HUES64 (cell line): ENCODE data around the gene STK32A.
"Not testable (repeated sequence)": the region's sequence is repeated elsewhere in the genome, so short reads cannot be mapped to it uniquely, and the experiment has no call there.

Source experiments
- H3K27ac ChIP-seq: 2 replicates; pipeline ENCODE4 v1.7.0; 2013; ENCODE audit warnings: low read depth, low read length, inconsistent platforms
- H3K27me3 ChIP-seq: 2 replicates; pipeline ENCODE4 v1.6.1; 2013; ENCODE audit warnings: mild to moderate bottlenecking, low read length; ENCODE audit not compliant: insufficient read depth
- H3K36me3 ChIP-seq: 2 replicates; pipeline ENCODE4 v1.6.1; 2013; ENCODE audit warnings: mild to moderate bottlenecking, low read length; ENCODE audit not compliant: insufficient read depth
- H3K4me1 ChIP-seq: 2 replicates; pipeline ENCODE4 v1.6.1; 2013; ENCODE audit warnings: mild to moderate bottlenecking, low read length, moderate library complexity; ENCODE audit not compliant: insufficient read depth
- H3K4me3 ChIP-seq: 2 replicates; pipeline ENCODE4 v1.5.1; 2013; ENCODE audit warnings: mild to moderate bottlenecking, low read length, moderate library complexity
- H3K9ac ChIP-seq: 2 replicates; pipeline ENCODE4 v1.6.1; 2013; ENCODE audit warnings: mild to moderate bottlenecking, low read depth, low read length
- H3K9me3 ChIP-seq: 2 replicates; pipeline ENCODE4 v1.6.1; 2013; ENCODE audit warnings: low read depth, low read length; ENCODE audit not compliant: insufficient read depth
- WGBS: fragments of 150-250, 120-280 bp; methylation state at CpG from one replicate; pipeline ENCODE4 v1.1.7; 2013; ENCODE audit warnings: missing lambda C conversion rate; 5-methylcytosine and 5-hydroxymethylcytosine counted together

Gene STK32A

DNA sequence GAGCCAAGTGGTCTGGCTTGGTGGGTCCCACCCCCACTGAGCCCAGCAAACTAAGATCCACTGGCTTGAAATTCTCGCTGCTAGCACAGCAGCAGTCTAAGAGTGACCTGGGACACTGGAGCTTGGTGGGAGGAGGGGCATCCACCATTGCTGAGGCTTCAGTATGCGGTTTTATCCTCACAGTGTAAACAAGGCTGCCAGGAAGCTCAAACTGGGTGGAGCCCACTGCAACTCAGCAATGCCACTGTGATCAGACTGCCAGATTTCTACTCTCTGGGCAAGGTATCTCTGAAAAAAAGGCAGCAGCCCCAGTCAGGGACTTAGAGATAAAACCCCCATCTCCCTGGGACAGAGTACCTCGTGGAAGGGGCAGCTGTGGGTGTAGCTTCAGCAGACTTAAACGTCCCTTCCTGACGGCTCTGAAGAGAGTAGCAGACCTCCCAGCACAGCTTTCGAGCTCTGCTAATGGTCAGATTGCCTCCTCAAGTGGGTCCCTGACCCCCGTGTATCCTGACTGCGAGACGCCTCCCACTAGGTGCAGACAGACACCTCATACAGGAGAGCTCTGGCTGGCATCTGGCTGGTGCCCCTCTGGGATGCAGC lies 18.2 kb upstream of the STK32A start:
- H3K4me3 ChIP-seq = no peak overlapping the region
- H3K4me1 ChIP-seq = peaks cover 10% of the 10 kb centered on the region
- H3K27me3 ChIP-seq = no peaks in the 10 kb centered on the region
- no peaks in the 10 kb centered on the region for H3K36me3 ChIP-seq
- H3K27ac ChIP-seq = no peak overlapping the region
- no peaks in the 10 kb centered on the region for H3K9me3 ChIP-seq
- peak overlapping the region; percentile 33; the same call in 1 of the 2 replicates for H3K9ac ChIP-seq
- 57% methylated on average over 9 of the region's 9 CpGs for WGBS

DNA sequence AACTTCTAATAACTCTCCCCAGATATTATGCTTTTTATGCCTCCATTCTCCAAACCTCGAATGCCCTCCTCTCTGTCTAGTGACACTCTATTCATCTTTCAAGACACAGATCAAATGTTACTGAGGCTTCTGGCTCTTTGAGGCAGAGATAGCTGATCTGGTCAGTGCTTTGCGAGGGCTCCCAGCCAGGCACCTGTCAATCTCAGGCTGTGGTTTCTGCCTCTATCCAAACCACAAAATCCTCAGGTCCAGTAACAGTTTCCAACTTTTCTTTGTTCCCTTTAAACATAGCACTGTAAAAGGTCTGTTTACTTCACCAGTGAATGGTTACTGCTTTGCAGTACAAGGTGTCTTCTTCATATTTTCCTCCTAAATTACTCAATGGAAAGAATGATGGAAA lies 11.5 kb upstream of the STK32A start:
- Histone ChIP-seq H3K9me3 (no peaks in the 10 kb centered on the region), H3K27me3 (no peaks in the 10 kb centered on the region), H3K4me1 (no peaks in the 10 kb centered on the region), H3K4me3 (no peak overlapping the region), H3K27ac (no peak overlapping the region), H3K9ac (peak overlapping the region; percentile 30; the same call in 1 of the 2 replicates), H3K36me3 (no peaks in the 10 kb centered on the region)
- 85% methylated on average over 2 of the region's 2 CpGs for WGBS

DNA sequence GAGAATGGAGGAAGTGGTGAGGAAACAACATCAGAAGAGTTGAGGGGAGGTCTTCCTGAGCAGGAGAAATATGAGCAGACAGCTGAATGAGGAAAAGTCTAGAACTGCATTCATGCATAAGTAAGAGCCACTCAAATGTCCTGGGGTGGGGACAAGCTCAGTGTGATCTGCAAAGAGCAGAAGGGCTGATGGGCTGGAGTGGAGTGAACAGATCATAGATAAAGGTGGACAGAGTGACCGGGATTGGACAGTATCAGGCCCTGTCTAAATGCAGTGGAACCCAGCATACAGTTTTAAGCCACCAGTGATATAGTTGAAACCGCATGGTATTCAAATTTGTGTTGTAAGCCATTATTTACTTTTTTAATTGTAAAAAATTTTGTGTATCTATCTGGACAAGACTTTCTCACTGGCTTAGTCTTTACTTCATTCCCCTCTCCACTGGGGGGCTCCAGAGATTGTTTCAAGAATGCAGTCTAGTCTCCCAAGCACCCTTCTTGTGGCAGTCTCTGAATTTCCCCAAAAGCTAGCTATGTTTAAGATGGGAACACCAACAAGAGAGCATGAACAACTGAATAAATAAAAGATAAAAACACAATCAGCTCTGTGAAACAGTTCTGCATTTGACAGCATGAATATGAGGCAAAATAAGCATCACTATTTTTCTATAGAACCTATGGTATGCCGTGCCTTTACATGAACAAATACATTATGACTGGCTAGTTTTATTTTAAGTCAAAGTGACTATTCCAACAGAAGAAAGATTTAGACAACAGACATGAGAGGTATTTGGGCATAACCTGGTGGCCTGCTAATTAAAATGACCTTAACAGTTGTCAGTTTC lies 10.7 kb upstream of the STK32A start:
- Histone ChIP-seq H3K27ac (no peak overlapping the region), H3K27me3 (no peaks in the 10 kb centered on the region), H3K4me3 (no peak overlapping the region), H3K9ac (no peak overlapping the region), H3K4me1 (no peaks in the 10 kb centered on the region), H3K36me3 (no peaks in the 10 kb centered on the region), H3K9me3 (no peaks in the 10 kb centered on the region)
- 89% methylated on average over 2 of the region's 3 CpGs for WGBS

DNA sequence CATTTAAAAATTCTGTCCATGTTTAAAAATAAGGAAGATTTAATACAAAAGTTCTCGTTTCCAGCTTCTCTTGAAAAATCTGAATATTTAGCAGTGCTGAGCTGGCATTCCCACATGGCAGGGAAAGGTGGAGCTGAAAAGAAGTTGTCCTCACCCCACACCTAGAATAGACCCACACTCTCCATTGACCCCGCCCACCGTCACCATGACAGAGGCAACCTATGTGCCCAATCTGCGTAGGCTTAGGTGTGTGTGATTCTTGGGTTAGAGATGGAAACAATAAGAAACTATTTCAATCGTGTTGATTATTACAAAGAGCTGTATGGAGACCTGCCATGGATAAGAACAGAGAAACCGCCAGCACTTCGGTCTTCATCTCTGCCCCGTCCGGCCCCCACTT lies 8.9 kb upstream of the STK32A start:
- no peak overlapping the region for H3K4me3 ChIP-seq
- no peaks in the 10 kb centered on the region for H3K36me3 ChIP-seq
- no peak overlapping the region for H3K27ac ChIP-seq
- no peaks in the 10 kb centered on the region for H3K4me1 ChIP-seq
- no peaks in the 10 kb centered on the region for H3K9me3 ChIP-seq
- no peak overlapping the region for H3K9ac ChIP-seq
- H3K27me3 ChIP-seq = peaks cover 8% of the 10 kb centered on the region; the same call in 1 of the 2 replicates
- WGBS = 90% methylated on average over 8 of the region's 9 CpGs

DNA sequence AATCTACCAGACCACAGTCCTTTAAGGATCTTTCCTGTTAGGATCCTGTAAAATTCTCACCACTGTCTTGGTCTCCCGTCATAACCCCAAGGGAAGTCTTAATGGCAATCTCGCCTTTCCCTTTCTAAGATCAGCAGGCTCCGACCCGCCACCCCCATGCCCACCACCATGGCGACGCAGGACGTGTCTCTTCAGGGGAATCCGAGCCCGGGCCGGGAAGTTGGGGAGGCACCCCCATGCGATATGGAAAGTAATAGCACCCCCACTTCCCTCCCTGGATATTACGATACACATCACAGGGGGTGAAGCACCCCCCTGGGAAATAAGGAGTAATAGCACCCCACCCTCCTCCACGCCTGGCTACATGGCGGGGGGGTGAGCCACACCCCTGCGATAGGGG lies 8.3 kb upstream of the STK32A start:
- no peaks in the 10 kb centered on the region for H3K4me1 ChIP-seq
- no peak overlapping the region for H3K9ac ChIP-seq
- WGBS = 94% methylated on average over 15 of the region's 15 CpGs
- H3K27ac ChIP-seq = no peak overlapping the region
- H3K9me3 ChIP-seq = no peaks in the 10 kb centered on the region
- no peaks in the 10 kb centered on the region for H3K36me3 ChIP-seq
- H3K4me3 ChIP-seq = no peak overlapping the region
- peaks cover 14% of the 10 kb centered on the region for H3K27me3 ChIP-seq

DNA sequence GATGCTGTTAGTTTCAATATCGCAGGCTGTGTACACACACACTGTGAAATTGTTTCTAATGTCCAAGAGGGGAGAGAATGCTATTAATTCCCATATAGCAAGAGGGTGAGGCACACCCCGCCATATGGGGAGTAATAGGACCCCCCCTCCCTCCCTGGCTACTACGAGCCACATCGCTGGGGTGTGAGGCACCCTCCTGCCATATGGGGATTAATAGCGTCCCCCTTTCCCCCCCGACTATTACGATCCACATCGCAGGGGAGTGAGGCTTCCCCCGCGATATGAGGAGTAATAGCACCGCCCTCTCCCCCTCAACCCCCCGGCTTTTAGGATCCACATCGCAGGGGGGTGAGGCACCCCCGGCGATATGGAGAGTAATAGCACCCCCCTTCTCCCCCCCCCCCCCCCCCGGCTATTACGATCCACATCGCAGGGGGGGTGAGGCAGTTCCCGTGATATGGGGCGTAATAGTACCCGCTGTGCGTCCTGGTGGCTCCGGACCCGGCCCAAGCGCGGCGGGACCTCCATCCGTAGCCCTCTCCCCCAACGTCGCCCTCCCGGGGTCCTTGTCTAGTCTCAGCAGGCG lies 494 bp upstream of the STK32A start:
- Histone ChIP-seq H3K27ac (no peak overlapping the region), H3K36me3 (no peaks in the 10 kb centered on the region)

DNA sequence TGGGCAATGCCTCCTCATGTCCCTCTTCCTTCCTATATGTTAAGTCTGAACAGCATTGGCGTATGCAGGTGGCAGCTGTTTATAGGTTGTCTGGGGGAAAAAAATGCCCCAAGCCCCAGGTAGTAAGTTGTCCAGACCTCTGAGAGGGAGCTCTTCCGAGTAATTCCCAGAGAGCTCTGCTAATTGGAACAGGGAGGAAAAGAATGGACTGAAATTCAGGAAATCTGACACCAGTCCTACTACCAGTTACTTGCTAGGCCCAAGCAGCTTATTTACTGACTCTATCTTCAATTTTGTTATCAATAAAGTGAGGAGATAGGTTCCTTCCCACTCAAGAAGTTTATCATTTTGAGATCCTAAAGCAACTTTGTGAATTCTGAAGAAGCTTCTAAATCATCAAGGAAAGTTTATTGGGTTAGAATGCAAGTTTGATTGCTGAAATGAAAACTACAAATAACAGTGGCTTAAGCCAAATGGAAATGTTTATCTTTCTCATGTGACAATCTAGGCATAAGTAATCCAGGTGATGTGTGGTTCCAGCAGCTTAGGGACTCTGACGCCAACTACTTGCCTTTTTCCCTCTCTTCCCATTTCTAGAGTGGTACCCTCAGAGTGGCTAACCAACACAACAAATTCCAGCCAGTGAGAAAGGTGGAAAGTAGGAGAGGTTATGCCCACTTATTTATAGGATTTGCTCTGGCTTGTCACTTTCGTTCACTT lies 5.6 kb downstream of the STK32A start:
- WGBS = 90% methylated on average over 3 of the region's 4 CpGs
- Histone ChIP-seq H3K4me3 (no peak overlapping the region), H3K9me3 (no peaks in the 10 kb centered on the region), H3K27me3 (peaks cover 7% of the 10 kb centered on the region; the same call in 1 of the 2 replicates), H3K4me1 (peaks cover 10% of the 10 kb centered on the region), H3K36me3 (no peaks in the 10 kb centered on the region), H3K27ac (no peak overlapping the region), H3K9ac (no peak overlapping the region)

More for the DNA sequence above, 494 bp upstream of the STK32A start:
- 2% methylated on average over 22 of the region's 32 CpGs for WGBS
- H3K9me3 ChIP-seq = no peaks in the 10 kb centered on the region
- H3K4me1 ChIP-seq = no peaks in the 10 kb centered on the region
- H3K27me3 ChIP-seq = peaks cover 56% of the 10 kb centered on the region
- H3K4me3 ChIP-seq = peak overlapping the region; percentile 71
- H3K9ac ChIP-seq = no peak overlapping the region

DNA sequence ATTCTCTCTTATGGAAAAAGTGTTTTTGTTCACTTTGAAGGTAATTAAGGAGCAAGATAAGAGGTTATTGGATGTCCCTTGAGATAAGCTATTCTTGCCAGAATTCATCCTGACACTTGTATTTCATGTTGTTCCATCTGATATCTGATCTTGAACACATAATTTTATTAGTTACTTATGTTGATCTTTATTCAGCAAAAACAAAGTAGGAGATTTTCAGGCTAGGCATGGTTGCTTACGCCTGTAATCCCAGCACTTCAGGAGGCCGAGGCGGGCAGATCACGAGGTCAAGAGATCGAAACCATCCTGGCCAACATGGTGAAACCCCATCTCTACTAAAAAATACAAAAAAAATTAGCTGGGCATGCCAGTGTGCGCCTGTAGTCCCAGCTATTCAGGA lies 8.4 kb downstream of the STK32A start:
- H3K9me3 ChIP-seq, H3K9ac ChIP-seq, H3K4me3 ChIP-seq, H3K27ac ChIP-seq, H3K4me1 ChIP-seq, H3K27me3 ChIP-seq, H3K36me3 ChIP-seq: not testable (repeated sequence)
- WGBS = 85% methylated on average over 1 of the region's 6 CpGs

DNA sequence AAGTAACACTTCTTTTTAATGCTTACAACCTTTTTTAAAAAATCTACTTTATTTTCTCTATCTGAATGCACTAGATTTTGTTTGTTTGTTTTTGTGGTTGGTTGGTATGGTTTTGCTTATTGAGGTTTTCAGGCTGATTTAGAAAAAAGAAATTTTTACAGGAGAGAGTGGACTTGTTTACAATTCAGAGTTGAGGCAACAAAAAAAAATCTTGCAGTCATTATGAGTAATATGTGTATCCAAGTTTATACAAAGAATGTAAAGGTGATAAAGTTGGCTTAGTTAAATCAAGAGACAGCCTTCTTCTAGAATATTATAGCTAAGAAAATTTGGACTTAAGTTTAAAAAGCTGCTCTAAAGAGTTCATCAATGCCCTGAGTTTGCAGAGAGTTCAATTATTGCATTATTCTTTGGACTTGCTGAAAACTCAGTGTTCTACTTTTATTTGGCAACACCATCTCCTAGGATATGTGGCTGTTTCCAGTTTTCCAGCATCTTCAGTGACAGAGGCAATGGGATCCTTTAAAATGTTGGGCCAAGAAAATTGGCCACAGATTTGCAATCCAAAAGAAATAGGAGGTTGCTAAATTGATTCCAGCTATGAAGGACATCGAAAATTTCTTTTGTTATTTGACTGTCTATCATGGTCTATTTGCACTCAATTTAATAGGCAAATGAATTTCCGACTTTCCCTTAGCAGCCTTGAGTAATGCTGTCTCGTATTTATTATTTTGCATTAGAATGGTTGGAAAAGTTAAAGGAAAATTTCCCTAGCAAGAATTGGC lies 10.7 kb downstream of the STK32A start:
- Histone ChIP-seq H3K4me1 (peaks cover 2% of the 10 kb centered on the region), H3K4me3 (no peak overlapping the region), H3K27me3 (no peaks in the 10 kb centered on the region), H3K36me3 (no peaks in the 10 kb centered on the region), H3K9me3 (no peaks in the 10 kb centered on the region), H3K9ac (no peak overlapping the region), H3K27ac (no peak overlapping the region)
- WGBS = 96% methylated on average over 3 of the region's 3 CpGs

DNA sequence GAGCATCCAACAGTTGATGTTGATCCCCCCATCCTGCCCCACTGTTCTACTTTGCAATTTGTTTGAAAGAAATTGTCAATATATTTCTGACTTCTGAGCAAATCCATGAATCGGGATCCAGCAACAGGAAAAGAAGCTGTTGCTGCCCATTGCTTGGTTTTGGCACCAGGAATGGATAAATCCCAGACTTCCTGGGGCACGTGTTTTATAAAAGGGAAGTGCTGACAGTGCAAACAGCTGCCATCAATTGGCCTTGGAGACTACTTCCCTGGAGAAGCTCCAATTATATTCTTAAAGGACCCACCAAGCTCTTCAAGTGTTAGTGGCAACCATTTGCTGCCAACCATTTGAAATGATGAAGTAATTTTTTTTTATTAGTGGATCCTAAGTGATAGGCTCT lies 13.7 kb downstream of the STK32A start:
- no peak overlapping the region for H3K27ac ChIP-seq
- H3K36me3 ChIP-seq = no peaks in the 10 kb centered on the region
- H3K4me1 ChIP-seq = no peaks in the 10 kb centered on the region
- H3K9ac ChIP-seq = no peak overlapping the region
- H3K9me3 ChIP-seq = no peaks in the 10 kb centered on the region
- no peaks in the 10 kb centered on the region for H3K27me3 ChIP-seq
- 83% methylated on average over 2 of the region's 2 CpGs for WGBS
- no peak overlapping the region for H3K4me3 ChIP-seq
